ENCODE measurements around the gene CCDC91. TPM values are rescaled to one million over a fixed set of nuclear protein-coding genes. Genes with fewer than 3 reads are reported as not detected.

CCDC91 gene
- total and polyA plus RNA-seq, 2 donors from 2014 or later: 17.5 to 35.7 TPM

- FAIRE-seq (peak; percentile 35), DNase-seq (peak in 3 of 5 donors; percentile 46 to 91 (median 75))
- Histone ChIP-seq H3K27me3 (ENCODE audit: control insufficient read depth, insufficient read depth, low read length) (no peaks in the 10 kb centered on the region), H3K27ac (ENCODE audit: low read depth in 2 of 2, low read length in 2 of 2) (no peak overlapping the region), H3K4me3 (ENCODE audit: low read length in 3 of 3) (no peak overlapping the region), H3K36me3 (ENCODE audit: control insufficient read depth in 2 of 3, insufficient read depth in 3 of 3, low read length in 3 of 3) (peaks cover 0 to under 1% (median 0%) of the 10 kb centered on the region in 3 donors), H3K4me1 (ENCODE audit: control insufficient read depth in 2 of 3, insufficient read depth in 2 of 3, low read depth in 1 of 3, low read length in 3 of 3) (peaks cover 0 to 5% (median 2%) of the 10 kb centered on the region in 3 donors), H3K9me3 (ENCODE audit: control insufficient read depth in 2 of 3, insufficient read depth in 1 of 3, low read length in 3 of 3) (no peaks in the 10 kb centered on the region), H3K9ac (ENCODE audit: low read length in 3 of 3) (no peak overlapping the region)
- intact Hi-C loops (cut with DNase I): no loop called here
- TF ChIP-seq, protein P1, sequence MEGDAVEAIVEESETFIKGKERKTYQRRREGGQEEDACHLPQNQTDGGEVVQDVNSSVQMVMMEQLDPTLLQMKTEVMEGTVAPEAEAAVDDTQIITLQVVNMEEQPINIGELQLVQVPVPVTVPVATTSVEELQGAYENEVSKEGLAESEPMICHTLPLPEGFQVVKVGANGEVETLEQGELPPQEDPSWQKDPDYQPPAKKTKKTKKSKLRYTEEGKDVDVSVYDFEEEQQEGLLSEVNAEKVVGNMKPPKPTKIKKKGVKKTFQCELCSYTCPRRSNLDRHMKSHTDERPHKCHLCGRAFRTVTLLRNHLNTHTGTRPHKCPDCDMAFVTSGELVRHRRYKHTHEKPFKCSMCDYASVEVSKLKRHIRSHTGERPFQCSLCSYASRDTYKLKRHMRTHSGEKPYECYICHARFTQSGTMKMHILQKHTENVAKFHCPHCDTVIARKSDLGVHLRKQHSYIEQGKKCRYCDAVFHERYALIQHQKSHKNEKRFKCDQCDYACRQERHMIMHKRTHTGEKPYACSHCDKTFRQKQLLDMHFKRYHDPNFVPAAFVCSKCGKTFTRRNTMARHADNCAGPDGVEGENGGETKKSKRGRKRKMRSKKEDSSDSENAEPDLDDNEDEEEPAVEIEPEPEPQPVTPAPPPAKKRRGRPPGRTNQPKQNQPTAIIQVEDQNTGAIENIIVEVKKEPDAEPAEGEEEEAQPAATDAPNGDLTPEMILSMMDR (IDR thresholded peaks at IDR 0.05; ENCODE audit: borderline replicate concordance, extremely low read depth, insufficient read depth): no peak
Observed at GRCh38 chr12:28569698-28570411, 379.6 kb downstream of the CCDC91 start.

DNA sequence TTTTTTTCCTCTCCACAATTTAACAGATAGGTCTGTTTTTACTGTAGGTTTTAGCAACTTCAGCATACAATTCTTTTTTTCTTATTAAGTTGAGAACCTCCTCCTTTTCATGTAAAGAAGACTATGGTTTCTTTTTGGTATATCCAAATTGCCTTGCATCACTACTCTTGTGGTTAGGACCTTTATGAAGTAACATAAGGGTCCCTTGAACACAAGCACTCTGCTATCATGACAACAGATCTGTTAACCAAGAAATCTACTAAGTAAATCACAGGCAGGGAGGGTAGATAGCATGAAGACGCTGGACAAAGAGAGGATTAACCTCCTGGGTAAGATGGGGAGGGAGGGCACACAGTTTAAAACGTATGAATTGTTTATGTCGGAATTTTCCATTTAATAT is 380.6 kb downstream of the CCDC91 start:
- no peak for FAIRE-seq
- Histone ChIP-seq H3K4me1 (ENCODE audit: control insufficient read depth in 2 of 3, insufficient read depth in 2 of 3, low read depth in 1 of 3, low read length in 3 of 3) (peaks cover 0 to 5% (median 2%) of the 10 kb centered on the region in 3 donors), H3K27ac (ENCODE audit: low read depth in 2 of 2, low read length in 2 of 2) (no peak overlapping the region), H3K27me3 (ENCODE audit: control insufficient read depth, insufficient read depth, low read length) (no peaks in the 10 kb centered on the region), H3K9me3 (ENCODE audit: control insufficient read depth in 2 of 3, insufficient read depth in 1 of 3, low read length in 3 of 3) (no peaks in the 10 kb centered on the region), H3K36me3 (ENCODE audit: control insufficient read depth in 2 of 3, insufficient read depth in 3 of 3, low read length in 3 of 3) (no peaks in the 10 kb centered on the region), H3K4me3 (ENCODE audit: low read length in 3 of 3) (no peak overlapping the region), H3K9ac (ENCODE audit: low read length in 3 of 3) (no peak overlapping the region)
- intact Hi-C loops (cut with DNase I): no loop called here
- DNase-seq: no peak
- TF ChIP-seq, protein P1 (IDR thresholded peaks at IDR 0.05; ENCODE audit: borderline replicate concordance, extremely low read depth, insufficient read depth): no peak

DNA sequence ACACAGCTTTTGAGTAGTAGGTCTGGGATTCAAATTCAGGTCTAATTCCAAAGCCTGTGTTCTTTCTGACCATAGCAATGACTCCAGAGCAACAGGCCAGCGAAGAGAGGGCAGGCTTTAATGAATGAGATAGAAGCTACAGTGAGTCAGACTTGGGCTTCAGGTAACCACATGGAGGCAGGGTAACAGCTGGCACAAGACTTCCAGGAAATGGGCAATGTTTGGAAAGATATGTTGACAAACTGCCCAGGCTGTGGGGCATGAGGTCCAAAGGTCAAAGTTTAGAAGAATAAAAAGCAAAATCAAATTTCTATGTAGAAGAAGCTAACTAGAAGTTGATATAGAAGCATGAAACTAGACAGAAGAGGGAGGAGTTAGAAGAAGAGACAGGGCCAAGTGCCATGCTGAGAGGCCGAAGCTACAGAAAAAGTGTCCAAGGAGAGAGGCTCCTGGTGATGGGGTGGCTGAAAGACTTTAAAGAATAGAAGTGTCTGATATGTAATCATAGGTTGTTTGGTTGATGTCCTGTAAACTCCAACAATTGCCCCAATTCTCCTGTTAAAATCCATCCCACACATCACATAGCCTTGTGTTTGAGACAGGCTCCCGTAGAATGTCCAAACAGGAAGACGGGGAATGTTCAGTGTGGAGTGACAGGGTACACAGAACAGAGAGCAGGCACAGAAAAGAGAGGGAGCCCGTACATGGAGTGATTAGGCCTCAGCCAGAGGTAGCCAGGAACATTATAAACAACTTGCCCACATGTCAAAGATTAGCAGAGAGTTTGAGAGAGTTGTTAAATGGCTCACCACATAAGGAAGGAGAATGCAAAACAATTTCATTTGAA is 384.7 kb downstream of the CCDC91 start:
- peaks cover 0 to 5% (median 0%) of the 10 kb centered on the region in 3 donors for H3K4me1 ChIP-seq (ENCODE audit: control insufficient read depth in 2 of 3, insufficient read depth in 2 of 3, low read depth in 1 of 3, low read length in 3 of 3)
- H3K9ac ChIP-seq (ENCODE audit: low read length in 3 of 3): no peak overlapping the region
- H3K4me3 ChIP-seq (ENCODE audit: low read length in 3 of 3): no peak overlapping the region
- no peaks in the 10 kb centered on the region for H3K36me3 ChIP-seq (ENCODE audit: control insufficient read depth in 2 of 3, insufficient read depth in 3 of 3, low read length in 3 of 3)
- H3K27me3 ChIP-seq (ENCODE audit: control insufficient read depth, insufficient read depth, low read length): no peaks in the 10 kb centered on the region
- intact Hi-C loops (cut with DNase I): no loop called here
- no peak for DNase-seq
- no peak for FAIRE-seq
- H3K9me3 ChIP-seq (ENCODE audit: control insufficient read depth in 2 of 3, insufficient read depth in 1 of 3, low read length in 3 of 3): no peaks in the 10 kb centered on the region
- TF ChIP-seq, protein P1 (IDR thresholded peaks at IDR 0.05; ENCODE audit: borderline replicate concordance, extremely low read depth, insufficient read depth): no peak
- H3K27ac ChIP-seq (ENCODE audit: low read depth in 2 of 2, low read length in 2 of 2): no peak overlapping the region

All from kidney (tissue), 14 donors.